Measurements from ENCODE around the gene ZNF674.
"Not testable (repeated sequence)": the region's sequence is repeated elsewhere in the genome, so short reads cannot be mapped to it uniquely, and the experiment has no call there.

ZNF674 gene

GRCh38 chrX:46460801-46461659, 84.2 kb downstream of the ZNF674 start:
- DNase-seq: not testable (repeated sequence)

GRCh38 chrX:46459603-46460002, 85.6 kb downstream of the ZNF674 start:
- DNase-seq: no peak

- DNase-seq: no peak
These were observed 88.9 kb downstream of the ZNF674 start for GRCh38 chrX:46456125-46456922.

Data from femur (tissue), 1 donor.